HG03064 (cell line): ENCODE measurements around the gene SLFN12.
A peak's percentile ranks its signal among the peaks of the same experiment; 100 is the strongest.
"Not testable (repeated sequence)": the region's sequence is repeated elsewhere in the genome, so short reads cannot be mapped to it uniquely, and the experiment has no call there.

ENCODE experiments used
- ATAC-seq: cut with Tn5 transposase; IDR thresholded peaks from one replicate; pipeline ENCODE4 v1.9.1; 2021; ENCODE audit warnings: low read depth; ENCODE audit not compliant: unreplicated experiment

Gene SLFN12

DNA sequence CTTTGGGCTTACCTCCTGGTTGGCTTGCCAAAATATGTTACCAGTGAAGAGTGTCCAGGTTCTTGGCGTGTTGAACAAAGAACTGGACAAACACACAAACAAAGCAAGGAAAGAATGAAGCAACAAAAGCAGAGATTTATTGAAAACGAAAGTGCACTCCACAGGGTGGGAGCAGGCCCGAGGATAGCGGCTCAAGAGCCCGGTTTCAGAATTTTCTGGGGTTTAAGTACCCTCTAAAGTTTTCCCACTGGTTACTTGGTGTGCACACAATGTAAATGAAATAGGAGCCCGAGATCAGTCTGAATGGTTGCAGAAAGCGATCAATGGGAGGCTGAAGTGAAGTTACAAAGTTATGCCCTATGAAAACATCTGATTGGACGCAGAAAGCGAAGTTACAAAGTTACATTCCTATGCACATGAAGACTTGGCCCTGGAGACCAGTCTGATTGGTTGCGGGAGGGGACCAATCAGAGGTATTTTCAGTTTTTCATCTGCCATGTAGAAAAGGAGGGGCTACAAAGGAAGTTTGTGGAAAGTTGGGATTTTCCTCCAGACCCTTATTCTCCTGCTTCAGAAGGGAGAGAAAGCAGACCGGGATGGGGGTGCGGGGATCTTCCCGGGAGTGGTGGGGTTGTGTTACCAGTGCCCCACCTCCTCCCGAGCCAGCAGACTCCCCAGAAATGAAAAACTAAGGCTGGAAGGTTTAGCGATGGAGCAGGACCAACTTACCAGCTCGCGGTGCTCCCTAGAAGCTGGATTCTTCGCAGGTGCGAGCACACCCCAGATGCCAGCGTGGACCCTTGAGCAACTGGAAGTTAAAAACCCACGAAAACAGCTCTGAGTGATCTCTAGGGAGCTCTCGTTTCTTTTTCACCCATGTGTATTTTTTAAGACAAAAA lies at the start of gene SLFN12:
TSS of gene SLFN12 (minus strand) at position 325 of the 899 bp plus-strand sequence. CDS start 9,472 bp downstream, outside the sequence.
- peak; percentile 71 for ATAC-seq

DNA sequence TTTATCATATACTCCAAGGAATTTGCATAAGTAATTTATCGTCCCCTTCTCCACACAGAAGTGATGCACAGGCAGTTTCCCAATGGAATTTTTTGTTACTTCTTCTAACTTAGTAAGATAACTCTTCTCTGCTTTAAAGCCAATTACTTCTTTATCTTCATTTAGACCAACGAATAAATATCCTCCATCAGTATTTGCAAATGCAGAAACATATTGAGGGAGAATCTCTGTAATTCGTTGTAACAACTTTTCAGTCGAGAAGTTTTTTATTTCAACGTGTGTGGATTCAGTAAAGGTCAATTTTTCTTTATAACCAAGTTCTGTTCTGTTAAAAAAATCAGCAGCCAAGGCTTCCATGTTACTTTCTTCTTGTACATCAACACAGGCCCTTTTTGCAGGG lies 47.0 kb upstream of the SLFN12 start:
- no peak for ATAC-seq

- no peak for ATAC-seq
Observed at GRCh38 chr17:35477248-35477647, 44.9 kb upstream of the SLFN12 start.

- ATAC-seq, result no peak
Observed at GRCh38 chr17:35476283-35476820, 44.1 kb upstream of the SLFN12 start.

DNA sequence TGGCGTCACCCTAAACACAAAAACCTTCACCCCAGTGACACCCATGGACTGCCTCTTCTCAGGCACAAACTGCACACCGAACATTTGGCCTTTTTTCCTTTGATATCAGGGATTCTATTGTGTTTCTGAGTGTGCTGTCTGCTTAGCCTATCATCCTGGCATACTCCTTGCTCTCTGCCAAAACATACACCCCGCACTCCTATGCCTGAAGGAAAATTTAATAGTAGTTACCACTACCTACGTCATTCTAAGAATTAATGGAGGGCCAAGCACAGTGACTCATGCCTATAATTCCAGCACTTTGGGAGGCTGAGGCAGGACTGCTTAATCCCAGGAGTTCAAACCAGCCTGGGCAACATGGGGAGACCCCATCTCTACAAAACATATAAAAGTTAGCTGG lies 36.2 kb upstream of the SLFN12 start:
- ATAC-seq, result no peak

- no peak for ATAC-seq
Observed at GRCh38 chr17:35467824-35468223, 35.5 kb upstream of the SLFN12 start.

DNA sequence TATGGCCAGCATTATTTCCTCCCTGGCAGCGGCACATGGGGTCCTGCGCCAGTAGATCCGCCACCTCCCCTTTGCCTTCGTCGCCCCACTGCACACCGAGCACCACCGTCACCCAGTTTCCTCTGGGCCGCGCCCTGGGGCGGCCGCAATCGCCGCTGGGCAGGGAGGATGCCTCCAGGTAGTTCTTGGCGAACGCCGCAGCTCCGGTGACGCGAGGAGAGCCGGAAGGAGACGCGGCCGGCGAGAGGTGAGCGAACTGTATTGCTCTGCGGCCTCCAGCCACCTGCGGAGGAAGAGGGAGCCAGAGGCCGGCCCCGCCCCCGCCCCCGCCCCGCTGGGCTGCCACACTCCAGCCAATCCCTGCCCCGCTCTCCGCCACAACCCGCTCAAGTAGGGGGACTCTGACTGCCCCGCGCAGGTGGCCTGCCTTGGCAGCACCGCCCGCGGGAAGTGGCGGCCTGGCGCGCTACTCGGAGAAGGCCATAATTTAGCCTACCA lies 28.1 kb upstream of the SLFN12 start:
- peak; percentile 81 for ATAC-seq

GRCh38 chr17:35454035-35454434 lies 21.7 kb upstream of the SLFN12 start:
- not testable (repeated sequence) for ATAC-seq

DNA sequence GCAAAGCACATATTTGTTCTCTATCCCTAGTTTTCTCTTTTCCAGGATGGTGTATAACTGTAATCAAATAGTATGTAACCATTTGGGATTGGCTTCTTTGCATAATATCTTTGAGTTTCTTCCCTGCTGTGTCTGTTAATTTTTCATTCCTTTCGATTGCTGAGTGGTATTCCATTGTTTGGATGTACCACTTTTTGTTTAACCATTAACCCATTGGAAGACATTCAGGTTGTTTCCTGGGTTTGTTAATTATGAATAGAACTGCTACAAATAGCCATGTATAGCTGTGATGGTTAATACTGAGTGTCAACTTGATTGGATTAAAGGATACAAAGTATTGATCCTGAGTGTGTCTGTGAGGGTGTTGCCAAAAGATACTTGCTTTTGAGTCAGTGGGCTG lies 20.9 kb upstream of the SLFN12 start:
- no peak for ATAC-seq

- no peak for ATAC-seq
Observed at GRCh38 chr17:35449371-35449931, 17.2 kb upstream of the SLFN12 start.

GRCh38 chr17:35448899-35449227 lies 16.6 kb upstream of the SLFN12 start:
- ATAC-seq, result no peak

DNA sequence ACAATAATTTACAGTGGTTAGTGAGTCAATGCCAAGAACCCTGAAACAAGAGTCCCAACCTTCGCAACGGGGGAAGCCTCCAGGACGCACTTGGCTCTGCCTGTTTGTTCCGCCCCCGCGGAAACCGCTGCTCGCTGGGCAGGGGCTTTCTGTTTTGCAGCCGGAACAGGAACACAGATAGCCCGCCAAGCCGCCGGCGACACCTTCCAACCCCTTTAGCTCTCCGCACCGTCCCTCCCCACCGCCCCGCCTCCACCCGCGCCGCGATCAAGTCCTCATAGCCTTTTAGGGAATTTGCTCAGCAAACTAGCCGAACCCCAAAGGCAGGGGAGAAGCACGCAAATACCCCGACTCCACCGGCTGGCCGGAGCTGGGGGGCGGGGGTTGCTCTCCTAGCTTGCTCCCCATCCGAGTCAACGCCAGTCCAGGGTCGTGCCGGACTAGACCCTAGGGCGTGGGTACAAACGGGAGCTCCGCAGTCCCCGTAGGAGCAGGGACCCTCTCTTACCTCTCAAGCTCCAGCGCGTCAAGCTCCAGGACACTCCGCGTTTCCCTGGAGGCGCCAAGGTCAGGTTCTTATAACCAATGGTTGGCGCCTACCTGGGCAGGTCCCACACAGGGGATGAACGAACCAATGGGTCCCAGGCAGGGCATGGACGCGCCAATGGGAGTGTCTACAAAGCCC lies 16.1 kb upstream of the SLFN12 start, which contains the start of gene SLFN13:
TSS of gene SLFN13 (minus strand) at position 553 of the 685 bp plus-strand sequence. CDS start 3,086 bp downstream, outside the sequence.
- peak; percentile 44 for ATAC-seq

GRCh38 chr17:35447499-35447898 lies 15.2 kb upstream of the SLFN12 start:
- ATAC-seq, result no peak

DNA sequence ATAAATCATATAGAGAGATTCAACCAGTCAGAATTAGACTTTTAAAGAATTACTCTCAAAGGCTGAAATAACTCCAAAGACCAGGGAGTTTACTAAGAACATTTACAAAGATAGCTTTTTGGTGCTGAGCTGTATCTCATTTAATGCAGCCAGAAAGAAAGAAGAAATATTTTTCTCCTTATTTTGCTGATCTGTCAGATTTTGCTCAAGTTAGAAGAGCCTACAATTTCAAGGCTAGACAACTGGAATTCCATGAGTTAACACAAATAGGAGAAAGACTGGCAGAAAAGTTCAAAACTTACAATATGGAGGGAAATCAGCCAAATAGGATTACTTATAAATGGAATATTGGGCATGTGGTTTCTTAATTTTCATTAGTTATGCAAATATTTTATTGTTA lies 6.1 kb upstream of the SLFN12 start:
- ATAC-seq, result no peak

- no peak for ATAC-seq
Observed at GRCh38 chr17:35433075-35433894, 985 bp upstream of the SLFN12 start.

DNA sequence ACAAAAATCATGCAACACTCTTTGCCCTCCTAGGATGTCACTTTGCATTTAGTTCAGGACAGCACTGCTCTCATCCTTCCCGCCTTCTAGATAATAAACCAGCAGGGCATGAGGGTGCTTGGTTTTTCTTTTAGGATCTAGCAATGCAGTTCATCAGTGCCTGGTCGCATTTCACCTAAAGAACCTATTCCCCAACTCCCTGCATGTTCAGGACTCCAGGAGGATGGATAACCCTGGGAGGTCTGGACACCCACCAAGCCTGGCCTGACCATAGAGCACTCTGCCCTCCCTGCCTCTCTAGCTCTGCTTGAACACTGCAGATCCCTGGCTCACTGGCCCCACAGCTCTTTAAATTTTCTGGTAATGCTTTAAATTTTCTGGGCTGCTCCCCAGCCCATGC lies 2.6 kb downstream of the SLFN12 start:
- ATAC-seq, result no peak

- no peak for ATAC-seq
Observed at GRCh38 chr17:35428229-35428628, 4.1 kb downstream of the SLFN12 start.

- ATAC-seq, result no peak
Observed at GRCh38 chr17:35423761-35424160, 8.5 kb downstream of the SLFN12 start.

- not testable (repeated sequence) for ATAC-seq
Observed at GRCh38 chr17:35421069-35421468, 11.2 kb downstream of the SLFN12 start.

DNA sequence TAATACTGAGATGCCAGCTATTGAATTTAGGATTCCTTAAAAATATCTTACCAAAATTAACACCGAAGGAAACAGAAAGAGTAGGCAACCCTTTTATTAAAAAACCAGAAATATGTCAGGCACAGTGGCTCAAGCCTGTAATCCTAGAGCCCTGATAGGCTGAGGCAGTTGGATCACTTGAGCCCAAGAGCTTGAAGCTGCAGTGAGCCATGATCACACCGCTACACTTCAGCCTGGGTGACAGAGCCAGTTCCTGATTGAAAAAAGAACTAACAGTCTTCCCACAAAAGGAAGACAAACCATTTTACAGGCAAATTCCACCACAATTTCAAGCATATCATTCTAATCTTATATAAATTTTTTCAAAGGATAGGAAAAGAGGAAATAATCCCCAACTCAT lies 15.6 kb downstream of the SLFN12 start:
- no peak for ATAC-seq
